ENCODE data around the gene RNF144A. TPM values are rescaled to one million over a fixed set of nuclear protein-coding genes. Genes with fewer than 3 reads are reported as not detected.

RNF144A gene
- total RNA-seq, 1 experiment from 2014 or later = 13.0 TPM

- no TSS peak for BruUV-seq (replicated peaks)
- H4K20me1 ChIP-seq (ENCODE audit: insufficient read depth) = no peaks in the 10 kb centered on the region
- no peaks in the 10 kb centered on the region for H3K9me2 ChIP-seq (ENCODE audit: insufficient read depth)
- DNase-seq (ENCODE audit: low read depth, low spot score) (no peak), ATAC-seq (no peak)
- H3K79me2 ChIP-seq (ENCODE audit: insufficient read depth, low read length) = no peaks in the 10 kb centered on the region
- no peak overlapping the region for H3K4me3 ChIP-seq (replicated peaks in 1 of 2; ENCODE audit: low read depth in 1 of 2, low read length in 2 of 2)
- H3K27ac ChIP-seq (ENCODE audit: low read depth, low read length) = no peak overlapping the region
- H3K9ac ChIP-seq (ENCODE audit: low read length) = no peak overlapping the region
- RAD21 ChIA-PET (ENCODE audit: low non-redundant PET in 1 of 2, low total read pairs in 2 of 2, uncharacterized antibody in 2 of 2, unreplicated experiment in 2 of 2) = no interaction called here
- H2AFZ ChIP-seq (ENCODE audit: low read depth, low read length, poor library complexity, severe bottlenecking) = no peak overlapping the region
- H3K27me3 ChIP-seq (ENCODE audit: insufficient read depth, low read length) = no peaks in the 10 kb centered on the region
- no peaks in the 10 kb centered on the region for H3K4me1 ChIP-seq (ENCODE audit: control insufficient read depth in 1 of 2, insufficient read depth in 2 of 2, low read length in 2 of 2)
- TF ChIP-seq POLR2AphosphoS5 (IDR thresholded peaks at IDR 0.05; ENCODE audit: low read depth, low read length) = no peak
- no peak for TF ChIP-seq ELF1 (IDR thresholded peaks at IDR 0.05; ENCODE audit: borderline replicate concordance, low read depth)
- no peak for TF ChIP-seq EZH2phosphoT487 (IDR thresholded peaks at IDR 0.05; ENCODE audit: borderline replicate concordance)
- no peak for TF ChIP-seq YY1 (IDR thresholded peaks at IDR 0.05; ENCODE audit: extremely low read depth, insufficient replicate concordance, low read depth, low read length)
- TF ChIP-seq TCF7L2 (IDR thresholded peaks at IDR 0.05; ENCODE audit: borderline replicate concordance, extremely low read depth, insufficient read depth, insufficient read length) = no peak
- TF ChIP-seq POLR2A (IDR thresholded peaks at IDR 0.05; ENCODE audit: borderline replicate concordance, extremely low read depth, insufficient read depth, insufficient read length) = no peak
- no peak for TF ChIP-seq ZBTB33 (IDR thresholded peaks at IDR 0.05; ENCODE audit: extremely low read depth, insufficient replicate concordance, low read length)
- no peak for TF ChIP-seq SP1 (IDR thresholded peaks at IDR 0.05; ENCODE audit: low read depth)
- no peak for TF ChIP-seq JUND (IDR thresholded peaks at IDR 0.05)
- TF ChIP-seq ZNF274 (IDR thresholded peaks at IDR 0.05; ENCODE audit: low read depth, low read length) = no peak
- no peak for TF ChIP-seq EZH2 (IDR thresholded peaks at IDR 0.05)
- TF ChIP-seq MAX (IDR thresholded peaks at IDR 0.05) = no peak
- TF ChIP-seq FOSL1 (IDR thresholded peaks at IDR 0.05; ENCODE audit: low read depth) = no peak
- TF ChIP-seq REST (IDR thresholded peaks at IDR 0.05; ENCODE audit: low read depth) = no peak
- TF ChIP-seq EGR1 (IDR thresholded peaks at IDR 0.05; ENCODE audit: low read depth) = no peak
- TF ChIP-seq RAD21 (IDR thresholded peaks at IDR 0.05; ENCODE audit: low read depth) = no peak
- no peak for TF ChIP-seq CBX3 (IDR thresholded peaks at IDR 0.05; ENCODE audit: low read depth)
- no peak for TF ChIP-seq SRF (IDR thresholded peaks at IDR 0.05; ENCODE audit: low read depth)
- TF ChIP-seq SIN3A (IDR thresholded peaks at IDR 0.05; ENCODE audit: low read depth) = no peak
- TF ChIP-seq ATF3 (IDR thresholded peaks at IDR 0.05) = no peak
- intact Hi-C loops (cut with micrococcal nuclease) = no loop called here
- H3K4me2 ChIP-seq (ENCODE audit: low read length) = no peak overlapping the region
- H3K9me3 ChIP-seq (ENCODE audit: control insufficient read depth in 1 of 2, insufficient read depth in 1 of 2, low read depth in 1 of 2, low read length in 2 of 2) = no peaks in the 10 kb centered on the region
- CTCF ChIA-PET = no interaction called here
- POLR2A ChIA-PET = no interaction called here
- H3K36me3 ChIP-seq (ENCODE audit: control insufficient read depth in 1 of 2, insufficient read depth in 2 of 2, low read length in 2 of 2) = peaks cover 2 to 4% of the 10 kb centered on the region in 2 experiments; a peak in 1 of 4 replicates
Observed at GRCh38 chr2:7020468-7020867, 103.3 kb downstream of the RNF144A start.

All from HCT116 (cell line).